GM12878 (cell line): ENCODE measurements around the gene MDM4. TPM values are rescaled to one million over a fixed set of nuclear protein-coding genes. Genes with fewer than 3 reads are reported as not detected.

ENCODE experiments used
- ATAC-seq: fragments of 200-7000 bp; cut with Tn5 transposase; 3 replicates; pipeline ENCODE4 v1.9.1; 2020; ENCODE audit warnings: mild to moderate bottlenecking, moderate library complexity
- BruUV-seq: library from RNA; stranded (reverse); fragments of 400-500 nt; replicated peaks from 2 replicates; lab custom pipeline; 2021; lab: Mats Ljungman, UMichigan
- CTCF ChIA-PET: fragments of 300-600 bp; sonication (Branson Sonifier 250); formaldehyde crosslinking; extraction: SDS; loops from one replicate; lab custom pipeline; 2021; ENCODE audit warnings: inconsistent platforms; lab: Yijun Ruan, JAX
- POLR2A ChIA-PET: fragments of 350-600 bp; formaldehyde crosslinking; extraction: SDS; loops from one replicate; lab custom pipeline; 2021; ENCODE audit warnings: inconsistent platforms; lab: Charles Lee
- RAD21 ChIA-PET: fragments of 300-600 bp; sonication (Branson Sonifier 250); formaldehyde crosslinking; loops from one replicate; lab custom pipeline; 2023; ENCODE audit warnings: antibody characterized with exemption; ENCODE audit not compliant: unreplicated experiment; lab: Charles Lee
- SMC1A ChIA-PET: fragments of 300-600 bp; sonication (Branson Sonifier 250); formaldehyde crosslinking; loops from one replicate; lab custom pipeline; 2023; ENCODE audit not compliant: unreplicated experiment, uncharacterized antibody; lab: Charles Lee
- DNase-seq: peaks from one replicate; pipeline ENCODE4 v3.0.0-alpha.2; 2011; ENCODE audit warnings: low read depth, low spot score
- FAIRE-seq: peaks from 3 replicates; lab custom pipeline; 2011; peaks lifted over from hg19 to GRCh38; lab: Jason Lieb, UNC
- H2AFZ ChIP-seq: 2 replicates; pipeline ENCODE4 v1.6.0; 2011; ENCODE audit warnings: low read depth, low read length, control low read depth; ENCODE audit not compliant: control insufficient read depth
- H3K27ac ChIP-seq: 2 replicates; pipeline ENCODE4 v1.5.1; 2011; ENCODE audit warnings: control low read depth; ENCODE audit not compliant: control insufficient read depth, insufficient read depth
- H3K27me3 ChIP-seq, 2 experiments: replicated peaks in 1 of 2; 2 replicates each; pipeline versions ENCODE4 v1.6.0 to v1.6.1; 2011; ENCODE audit warnings: low read length in 1 of 2; ENCODE audit not compliant: control insufficient read depth in 2 of 2, insufficient read depth in 2 of 2
- H3K36me3 ChIP-seq, 2 experiments: 2 replicates each; pipeline ENCODE4 v1.5.1; 2011; ENCODE audit warnings: low read length in 1 of 2; ENCODE audit not compliant: control insufficient read depth in 2 of 2, insufficient read depth in 2 of 2
- H3K4me1 ChIP-seq: 2 replicates; pipeline ENCODE4 v1.6.1; 2011; ENCODE audit warnings: mild to moderate bottlenecking, low read length, moderate library complexity, mixed read lengths; ENCODE audit not compliant: control insufficient read depth, insufficient read depth
- H3K4me2 ChIP-seq: 2 replicates; pipeline ENCODE4 v1.6.0; 2011; ENCODE audit warnings: control low read depth; ENCODE audit not compliant: control insufficient read depth, insufficient read depth
- H3K4me3 ChIP-seq: fragments of 200-600 bp; sonication (generic); 2 replicates; pipeline ENCODE4 v1.5.1; 2016
- H3K79me2 ChIP-seq: 2 replicates; pipeline ENCODE4 v1.6.0; 2011; ENCODE audit warnings: low read length; ENCODE audit not compliant: control insufficient read depth, insufficient read depth
- H3K9ac ChIP-seq: 2 replicates; pipeline ENCODE4 v1.8.0; 2011; ENCODE audit warnings: low read length, control low read depth, mixed read lengths; ENCODE audit not compliant: control insufficient read depth, insufficient read depth
- H3K9me3 ChIP-seq: replicated peaks from 3 replicates; pipeline ENCODE4 v1.5.1; 2011; ENCODE audit warnings: mild to moderate bottlenecking, low read length; ENCODE audit not compliant: control insufficient read depth, insufficient read depth
- H4K20me1 ChIP-seq: 2 replicates; pipeline ENCODE4 v1.6.0; 2011; ENCODE audit not compliant: control insufficient read depth, insufficient read depth
- BRCA1 ChIP-seq: IDR thresholded peaks from 2 replicates; pipeline ENCODE4 v1.6.1; 2011; ENCODE audit warnings: low read depth, low read length, improper control_type of control experiment
- CBFB ChIP-seq: IDR thresholded peaks from 2 replicates; pipeline ENCODE4 v1.6.1; 2016; ENCODE audit warnings: antibody characterized with exemption, low read depth
- CREM ChIP-seq: IDR thresholded peaks from 2 replicates; pipeline ENCODE4 v1.6.1; 2014; ENCODE audit warnings: antibody characterized with exemption, low read depth
- EED ChIP-seq: sonication (generic); IDR thresholded peaks from 2 replicates; pipeline ENCODE4 v1.6.1; 2016; ENCODE audit warnings: antibody characterized with exemption, low read depth
- FOXM1 ChIP-seq: IDR thresholded peaks from 2 replicates; pipeline ENCODE4 v1.6.1; 2012; ENCODE audit warnings: low read depth, mild to moderate bottlenecking, inconsistent platforms, low read length, moderate library complexity
- IKZF2 ChIP-seq, 2 experiments: fragments of 450-650 bp; IDR thresholded peaks; 2 replicates each; pipeline ENCODE4 v1.6.1; 2017; ENCODE audit warnings: mild to moderate bottlenecking in 2 of 2, moderate library complexity in 2 of 2
- IRF3 ChIP-seq: fragments of 450-650 bp; IDR thresholded peaks from 2 replicates; pipeline ENCODE4 v1.6.1; 2014; ENCODE audit warnings: mild to moderate bottlenecking
- MTA3 ChIP-seq: IDR thresholded peaks from 2 replicates; pipeline ENCODE4 v1.6.1; 2012; ENCODE audit warnings: low read length, inconsistent platforms, borderline replicate concordance
- SRF ChIP-seq, 2 experiments: IDR thresholded peaks; 2 replicates each; pipeline ENCODE4 v1.6.1; 2011; ENCODE audit warnings: low read depth in 2 of 2, low read length in 2 of 2, mild to moderate bottlenecking in 1 of 2, moderate library complexity in 1 of 2
- TBL1XR1 ChIP-seq: IDR thresholded peaks from 2 replicates; pipeline ENCODE4 v1.6.1; 2012; ENCODE audit warnings: low read depth, low read length, improper control_type of control experiment
- ZBED1 ChIP-seq: IDR thresholded peaks from 2 replicates; pipeline ENCODE4 v1.6.1; 2016; ENCODE audit warnings: borderline replicate concordance
- ZBTB4 ChIP-seq: fragments of 450-650 bp; formaldehyde crosslinking; IDR thresholded peaks from 2 replicates; pipeline ENCODE4 v1.4.0; 2022; ENCODE audit warnings: mild to moderate bottlenecking, moderate library complexity
- ZSCAN29 ChIP-seq: fragments of 450-650 bp; IDR thresholded peaks from 2 replicates; pipeline ENCODE4 v1.6.1; 2017; ENCODE audit warnings: mild to moderate bottlenecking, moderate library complexity
- WGBS: methylation state at CpG from one replicate; pipeline ENCODE4 v1.1.6; 2016; ENCODE audit warnings: low lambda C conversion rate; ENCODE audit not compliant: insufficient replicate concordance, insufficient coverage; ENCODE audit errors: missing lambda C conversion rate; 5-methylcytosine and 5-hydroxymethylcytosine counted together
- in situ Hi-C: fragments of 300-500 bp; cut with MboI; formaldehyde crosslinking; loops from 9 replicates; pipeline ENCODE4 v1.14.3; 2018; ENCODE audit warnings: mixed read lengths
- intact Hi-C: fragments of 100-400 bp; cut with micrococcal nuclease; formaldehyde crosslinking; loops from one replicate; pipeline ENCODE4 v1.14.2; 2022; ENCODE audit not compliant: unreplicated experiment
- polyA plus RNA-seq, 11 experiments: library from polyadenylated mRNA; depleted of rRNA in 4 of 11; unstranded in 6 of 11; stranded (reverse) in 5 of 11; fragments of >200 nt; fragmentation: Nextera tagmentation in 4 of 11; fragmentation: Illumina TruSeq in 1 of 11; extraction: Ambion mirVana in 4 of 11; extraction: Trizol in 1 of 11; gene quantifications; 1 replicate in 1 of 11; 2 replicates in 10 of 11; pipeline versions ENCODE4 v1.2.1 to v1.2.3, GENCODE V29; 2011 to 2016; ENCODE audit warnings: inconsistent platforms in 2 of 11, missing spikeins in 2 of 11, low read depth in 1 of 11
- total RNA-seq, 4 experiments: library from RNA; depleted of rRNA in 3 of 4; stranded (reverse); fragments of >200 nt in 3 of 4; fragmentation: Illumina TruSeq in 1 of 4; extraction: Trizol in 1 of 4; gene quantifications; 2 replicates each; pipeline versions ENCODE4 v1.2.1 to v1.2.3, GENCODE V29; 2013 to 2021
- TF ChIP-seq, protein P1 (sequence below): IDR thresholded peaks from 2 replicates; pipeline ENCODE4 v1.6.1; 2011; ENCODE audit warnings: borderline replicate concordance, low read depth, mild to moderate bottlenecking, moderate library complexity, low read length; ENCODE audit not compliant: insufficient read depth, poor library complexity, severe bottlenecking
- TF ChIP-seq, protein P2 (sequence below): IDR thresholded peaks from 2 replicates; pipeline ENCODE4 v1.6.1; 2012; ENCODE audit warnings: low read depth, low read length, improper control_type of control experiment

MDM4 gene
- total and polyA plus RNA-seq, 10 of the 15 experiments (the other 5 are each of a cell fraction or from before 2014, with no cell fraction given): 2.5 to 74.4 (median 22.7) TPM

DNA sequence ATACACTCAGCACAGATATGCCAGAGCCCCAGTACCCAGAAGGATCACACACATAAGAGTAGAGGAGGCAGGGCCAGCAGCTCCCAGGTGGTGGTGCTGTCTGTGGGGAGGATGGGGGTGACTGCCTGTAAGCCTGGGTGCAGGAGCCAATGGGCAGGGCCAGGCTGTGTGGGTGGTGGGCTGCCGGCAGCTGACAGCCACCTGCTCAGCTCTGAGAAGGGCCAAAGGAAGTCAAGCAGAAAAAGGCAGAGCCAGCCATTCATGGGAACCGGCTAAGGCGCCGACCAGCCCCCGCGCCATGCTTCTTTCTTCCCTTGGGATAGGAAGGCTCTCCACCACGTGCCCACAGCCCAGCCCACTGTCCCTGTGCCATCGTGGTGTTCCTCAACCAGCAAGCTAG, 35.7 kb upstream of the MDM4 start (continued):
- no peak for TF ChIP-seq ZBTB4 (CRISPR knock-in tag)

DNA sequence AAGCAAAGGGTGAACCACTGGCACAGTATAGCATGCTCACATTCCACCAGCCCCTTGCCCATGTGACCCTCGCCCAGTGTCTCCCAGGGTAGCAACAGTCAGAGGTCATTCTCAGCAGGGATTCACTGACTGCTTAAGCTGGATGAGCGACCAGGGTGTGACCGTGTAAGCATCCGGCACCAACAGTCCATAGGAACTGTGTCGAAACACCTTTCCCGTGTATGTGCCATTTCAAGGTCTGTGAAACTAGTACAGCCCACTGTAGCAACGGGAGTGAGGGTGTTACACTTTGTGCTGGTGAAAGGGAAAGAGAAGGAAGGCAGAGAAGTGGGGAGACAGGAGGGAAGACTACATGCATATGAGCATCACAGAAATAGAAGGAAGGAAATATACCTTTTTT, 32.4 kb upstream of the MDM4 start:
- H4K20me1 ChIP-seq: 0 out of 2 replicates have a peak, but pooled peaks cover 2% of the 10 kb centered on the region
- ChIA-PET RAD21 (interaction anchor here (7.3 to 12.9 kb wide), 2 partner anchors 13 to 35 kb away, joined by 101 to 267 read pairs; partner anchors contain the start of gene PIK3C2B), POLR2A (interaction anchor here (2.2 kb wide), 1 partner anchor 10 kb away, joined by 8 read pairs; no protein-coding TSS in a partner anchor), CTCF (interaction anchor here (18.8 to 39.0 kb wide), 2 partner anchors 17 to 42 kb away, joined by 471 to 2021 read pairs; partner anchors contain the start of gene PIK3C2B), SMC1A (interaction anchor here (18.3 kb wide), 1 partner anchor 16 kb away, joined by 408 read pairs; the partner anchor contains the start of gene PIK3C2B)
- H3K4me1 ChIP-seq: peaks cover 39% of the 10 kb centered on the region
- ATAC-seq (no peak), FAIRE-seq (no peak), DNase-seq (no peak)
- H3K36me3 ChIP-seq: peaks cover 0 to 4% of the 10 kb centered on the region in 2 experiments; a peak in 1 of 4 replicates
- 86% methylated on average over 7 of the region's 7 CpGs for whole genome bisulfite sequencing
- no peak overlapping the region for H3K27ac ChIP-seq
- in situ Hi-C loops: no loop called here
- peaks cover 26% of the 10 kb centered on the region for H3K79me2 ChIP-seq
- intact Hi-C loops: no loop called here
- H3K9me3 ChIP-seq: no peaks in the 10 kb centered on the region
- BruUV-seq: no TSS peak
- H2AFZ ChIP-seq: no peak overlapping the region
- no peaks in the 10 kb centered on the region for H3K27me3 ChIP-seq
- no peak overlapping the region for H3K4me3 ChIP-seq
- no peak overlapping the region for H3K9ac ChIP-seq
- H3K4me2 ChIP-seq: no peak overlapping the region
- TF ChIP-seq FOXM1 (no peak), CREM (no peak), ZSCAN29 (no peak), IRF3 (no peak), SRF (IDR thresholded peaks at IDR 0.05; ENCODE audit: low read depth in 2 of 2, low read length in 2 of 2) (no peak), MTA3 (no peak), BRCA1 (no peak), ZBED1 (no peak), CBFB (no peak), EED (no peak), IKZF2 (IDR thresholded peaks at IDR 0.05) (no peak), TBL1XR1 (no peak)
- TF ChIP-seq, protein P1, sequence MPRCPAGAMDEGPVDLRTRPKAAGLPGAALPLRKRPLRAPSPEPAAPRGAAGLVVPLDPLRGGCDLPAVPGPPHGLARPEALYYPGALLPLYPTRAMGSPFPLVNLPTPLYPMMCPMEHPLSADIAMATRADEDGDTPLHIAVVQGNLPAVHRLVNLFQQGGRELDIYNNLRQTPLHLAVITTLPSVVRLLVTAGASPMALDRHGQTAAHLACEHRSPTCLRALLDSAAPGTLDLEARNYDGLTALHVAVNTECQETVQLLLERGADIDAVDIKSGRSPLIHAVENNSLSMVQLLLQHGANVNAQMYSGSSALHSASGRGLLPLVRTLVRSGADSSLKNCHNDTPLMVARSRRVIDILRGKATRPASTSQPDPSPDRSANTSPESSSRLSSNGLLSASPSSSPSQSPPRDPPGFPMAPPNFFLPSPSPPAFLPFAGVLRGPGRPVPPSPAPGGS: no peak
- TF ChIP-seq, protein P2, sequence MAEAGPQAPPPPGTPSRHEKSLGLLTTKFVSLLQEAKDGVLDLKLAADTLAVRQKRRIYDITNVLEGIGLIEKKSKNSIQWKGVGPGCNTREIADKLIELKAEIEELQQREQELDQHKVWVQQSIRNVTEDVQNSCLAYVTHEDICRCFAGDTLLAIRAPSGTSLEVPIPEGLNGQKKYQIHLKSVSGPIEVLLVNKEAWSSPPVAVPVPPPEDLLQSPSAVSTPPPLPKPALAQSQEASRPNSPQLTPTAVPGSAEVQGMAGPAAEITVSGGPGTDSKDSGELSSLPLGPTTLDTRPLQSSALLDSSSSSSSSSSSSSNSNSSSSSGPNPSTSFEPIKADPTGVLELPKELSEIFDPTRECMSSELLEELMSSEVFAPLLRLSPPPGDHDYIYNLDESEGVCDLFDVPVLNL: no peak
